Activated CD4-positive, CD25-positive, alpha-beta regulatory T cell treated with anti-CD3 and anti-CD28 coated beads, Interleukin-2, amount 50 U/mL, for 16 hours (primary cell): ENCODE results near the gene WIZ.

ENCODE experiments used
- DNase-seq: peaks from one replicate; pipeline ENCODE4 v3.0.0-alpha.2; 2020; ENCODE audit warnings: low read depth, low spot score

WIZ gene

DNA sequence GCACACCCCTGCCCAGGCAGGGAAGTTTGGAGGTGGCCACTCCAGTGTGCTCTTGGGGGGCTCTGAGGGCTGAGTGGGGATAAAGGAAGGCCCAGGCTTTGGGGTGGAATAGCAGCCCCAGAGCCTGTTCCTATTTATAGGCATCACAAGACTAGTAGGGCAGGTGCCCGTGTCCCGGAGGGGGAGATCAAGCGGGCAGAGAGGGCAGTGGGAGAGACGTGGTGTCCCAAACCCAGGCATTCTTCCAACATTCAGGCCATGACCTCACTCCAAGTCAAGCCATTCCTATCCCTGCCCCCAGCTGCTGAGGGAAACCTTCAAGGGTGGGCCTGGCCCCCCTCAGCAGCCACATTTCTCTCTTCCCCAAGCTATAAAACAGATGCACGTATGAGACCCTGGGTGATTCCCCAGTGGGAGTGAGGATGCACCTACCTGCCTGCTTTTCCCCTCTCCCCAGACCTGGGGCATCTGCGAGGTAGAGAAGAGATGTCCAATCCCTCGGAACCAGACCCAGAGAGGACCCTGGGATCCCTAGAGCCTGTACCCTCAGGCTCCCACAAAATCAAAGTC, 3.9 kb downstream of the WIZ start:
- DNase-seq: no peak

DNA sequence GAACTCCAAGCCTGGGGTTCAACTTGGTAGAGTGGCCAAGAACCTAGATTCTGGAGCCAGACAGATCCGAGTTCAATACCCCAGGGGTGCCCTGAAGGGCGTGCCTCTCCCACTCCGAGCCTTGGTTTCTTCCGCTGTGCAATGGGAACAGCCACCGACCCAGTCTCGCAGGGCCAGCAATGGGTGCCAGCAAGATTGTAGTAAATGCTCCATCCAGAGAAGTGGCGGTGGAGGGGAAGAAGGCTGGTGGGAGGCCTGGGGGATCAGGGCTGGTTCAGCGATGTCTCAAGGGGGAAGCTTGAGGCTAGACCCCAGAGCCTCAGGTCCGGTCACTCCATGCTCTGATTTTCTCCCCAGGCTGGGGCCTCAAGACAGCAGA, 4.5 kb downstream of the WIZ start:
- DNase-seq: no peak

DNA sequence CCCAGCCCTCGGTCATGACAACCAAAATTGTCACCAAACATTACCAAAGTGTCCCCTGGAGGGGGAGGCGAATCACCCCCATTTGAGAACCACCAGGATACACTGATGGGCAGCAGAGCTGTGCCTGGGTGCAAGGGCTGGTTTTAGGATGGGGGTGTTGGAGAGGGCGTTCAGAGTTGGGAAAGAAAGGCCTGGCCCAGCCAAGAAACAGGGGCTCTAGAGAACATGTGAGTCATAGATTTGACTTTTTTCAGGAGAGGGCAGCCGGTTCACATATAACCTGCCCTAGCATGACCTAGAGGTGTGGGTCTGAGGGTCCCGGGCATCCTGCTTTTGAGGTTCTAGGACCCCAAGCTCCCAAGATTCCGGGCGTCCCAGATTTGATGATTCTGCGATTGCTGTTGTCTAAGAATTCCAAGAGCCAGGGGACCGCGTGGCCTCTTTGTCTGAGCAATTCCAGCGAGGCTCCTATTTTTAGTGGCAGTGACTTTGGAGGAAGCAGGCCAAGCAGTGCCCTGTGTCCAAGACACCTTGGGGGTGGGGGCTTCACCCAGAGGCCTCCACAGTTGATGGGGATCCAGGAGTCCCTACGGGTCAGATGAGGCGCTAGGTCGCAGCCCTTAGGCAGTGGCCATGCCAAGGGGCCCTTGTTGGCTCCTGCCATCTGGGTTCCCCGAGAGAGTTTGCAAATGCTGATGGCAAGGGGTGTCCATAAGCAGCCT, 5.1 kb downstream of the WIZ start:
- DNase-seq: no peak

GRCh38 chr19:15443838-15444237, 5.9 kb downstream of the WIZ start:
- DNase-seq: no peak

GRCh38 chr19:15443325-15443724, 6.4 kb downstream of the WIZ start:
- DNase-seq: no peak

GRCh38 chr19:15442142-15442920, 7.4 kb downstream of the WIZ start:
- DNase-seq: no peak

DNA sequence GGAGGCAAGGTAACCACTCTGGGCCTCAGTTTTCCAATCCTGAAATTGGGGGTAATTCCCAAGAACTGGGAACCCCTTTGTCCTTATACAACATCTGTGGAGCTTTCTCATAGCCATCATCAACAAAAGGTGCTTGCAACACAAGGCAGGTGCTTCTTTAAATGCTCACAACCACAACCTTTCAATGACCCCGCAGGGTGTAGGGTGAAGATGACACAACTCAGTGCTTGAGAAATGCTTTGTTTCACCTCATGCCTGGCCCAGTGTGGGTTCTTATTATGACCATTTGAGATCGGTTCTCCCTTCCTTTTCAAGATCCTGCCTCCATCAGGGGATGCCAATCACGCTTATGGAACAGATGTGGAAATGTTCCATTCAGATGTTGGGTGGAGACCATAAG, 8.4 kb downstream of the WIZ start:
- DNase-seq: no peak

DNA sequence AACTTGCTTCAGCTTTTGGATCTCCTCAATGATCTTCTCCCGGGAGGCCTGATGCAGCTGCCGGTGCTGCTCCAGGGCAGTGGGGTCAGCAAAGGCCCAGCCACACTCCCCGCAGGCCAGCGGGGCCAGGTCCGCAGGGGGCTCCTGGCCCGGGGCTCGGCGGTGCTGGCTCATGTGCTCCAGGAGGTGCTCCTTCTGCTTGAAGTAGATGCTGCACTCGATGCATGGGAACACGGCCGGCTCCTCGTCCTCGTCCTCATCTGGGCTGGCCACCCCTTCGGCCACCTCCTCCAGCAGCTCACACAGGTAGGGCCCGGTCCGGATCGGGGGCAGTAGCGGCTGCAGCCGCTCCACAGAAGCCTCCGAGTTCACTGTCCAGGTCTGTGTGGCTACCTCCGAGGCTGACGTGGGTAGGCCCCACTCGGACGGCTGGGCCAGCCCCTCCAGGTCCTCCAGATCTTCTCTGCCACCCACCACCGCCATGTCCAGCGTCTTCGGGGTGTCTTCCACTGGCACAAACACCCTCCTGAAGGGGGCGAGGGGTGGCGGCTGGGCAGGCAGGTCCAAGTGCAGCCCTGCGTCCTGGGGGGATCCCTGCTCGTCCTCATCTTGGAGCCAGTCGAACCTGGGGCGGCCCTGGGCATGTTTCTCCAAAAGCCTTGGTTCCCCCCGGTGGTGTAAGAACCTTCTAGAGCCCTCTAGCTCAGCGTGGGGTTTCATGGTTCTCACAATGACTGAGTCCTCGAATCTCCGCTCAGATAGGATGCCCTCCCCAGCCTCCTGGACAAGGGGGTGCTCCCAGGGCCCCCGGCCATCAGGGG, 9.7 kb downstream of the WIZ start:
- no peak for DNase-seq

- no peak for DNase-seq
Observed at GRCh38 chr19:15439078-15439799, 10.5 kb downstream of the WIZ start.

- DNase-seq: no peak
Observed at GRCh38 chr19:15438577-15438976, 11.2 kb downstream of the WIZ start.

DNA sequence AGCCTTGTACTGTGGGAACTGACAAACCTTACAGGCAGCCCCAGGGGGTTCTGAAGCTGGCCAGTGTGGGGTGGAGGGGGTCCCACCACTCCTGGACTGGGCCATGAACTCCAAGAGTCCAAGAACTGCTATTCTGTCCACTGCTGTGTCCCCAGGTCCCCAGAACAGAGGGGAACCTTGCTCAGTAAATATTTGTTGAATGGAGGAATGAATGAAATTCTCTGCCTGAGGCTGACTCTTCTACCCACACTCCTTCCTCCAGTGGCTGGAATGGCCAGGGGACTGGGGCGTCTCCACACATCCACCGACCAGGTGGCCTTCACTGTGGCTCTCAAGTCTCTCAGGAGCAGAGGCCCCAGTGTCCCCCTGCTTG, 11.6 kb downstream of the WIZ start:
- no peak for DNase-seq

- no peak for DNase-seq
Observed at GRCh38 chr19:15437355-15438123, 12.2 kb downstream of the WIZ start.

GRCh38 chr19:15436826-15437110, 13.0 kb downstream of the WIZ start:
- DNase-seq: no peak

DNA sequence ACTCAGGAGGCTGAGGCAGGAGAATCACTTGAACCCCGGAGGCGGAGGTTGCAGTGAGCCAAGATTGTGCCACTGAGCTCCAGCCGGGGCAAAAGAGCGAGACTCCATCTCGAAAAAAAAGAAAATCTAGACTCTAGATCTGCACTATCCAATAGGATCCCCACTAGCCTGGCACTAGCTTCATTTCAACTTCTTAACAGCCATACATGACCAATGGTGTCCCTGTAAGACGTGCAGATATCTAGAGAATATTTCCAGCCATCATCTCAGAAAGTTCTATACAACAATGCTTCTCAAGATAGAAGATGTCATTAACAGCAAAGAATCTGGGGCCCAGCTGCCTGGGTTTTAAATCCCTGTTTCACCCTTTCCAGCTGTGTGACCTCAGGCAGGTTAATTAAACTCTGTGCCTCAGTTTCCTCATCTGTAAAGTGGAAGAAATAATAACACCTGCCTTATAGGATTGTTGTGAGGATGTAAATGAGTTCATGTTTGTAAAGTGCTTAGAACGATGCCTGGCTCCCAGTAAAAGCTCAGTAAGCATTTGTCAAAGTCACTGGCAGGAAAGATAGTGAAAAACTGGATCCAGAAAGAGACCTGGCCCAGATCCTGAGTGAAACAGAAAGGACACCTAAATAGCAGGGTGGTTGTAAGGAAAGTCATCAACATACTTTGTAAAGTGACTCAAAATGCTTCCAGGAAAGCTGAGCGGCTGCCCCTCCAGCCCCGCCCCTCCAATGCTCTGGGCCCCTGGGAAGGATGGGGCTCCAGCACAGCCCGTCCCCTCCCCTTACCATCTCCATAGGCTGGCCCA, 13.5 kb downstream of the WIZ start:
- no peak for DNase-seq

GRCh38 chr19:15433519-15434069, 16.2 kb downstream of the WIZ start:
- DNase-seq: no peak

GRCh38 chr19:15432629-15433518, 16.9 kb downstream of the WIZ start:
- DNase-seq: peak; percentile 87

DNA sequence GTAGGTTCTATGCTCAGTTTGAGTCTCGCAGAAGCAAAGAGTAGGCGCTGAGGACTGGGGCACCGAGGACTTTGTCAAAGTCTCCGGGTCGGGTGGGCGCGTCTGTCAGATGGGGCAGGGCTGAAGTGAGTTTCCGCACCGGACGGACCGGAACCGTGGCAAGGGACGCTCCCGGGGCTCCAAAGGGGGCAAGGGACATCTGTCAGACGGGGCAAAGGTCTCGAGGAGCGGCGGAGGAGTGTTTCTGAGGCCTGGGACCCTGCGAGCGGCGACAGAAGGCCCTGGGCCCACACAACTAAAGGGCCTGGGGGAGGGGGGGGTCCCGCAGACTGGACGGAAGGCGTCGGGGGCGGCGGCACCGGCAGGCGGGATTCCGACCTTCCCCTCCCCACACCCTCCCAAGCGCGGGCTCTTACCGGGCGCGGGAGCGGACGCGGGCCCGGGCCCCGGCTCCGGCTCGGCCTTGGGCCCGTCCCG, 17.7 kb downstream of the WIZ start:
- no peak for DNase-seq

DNA sequence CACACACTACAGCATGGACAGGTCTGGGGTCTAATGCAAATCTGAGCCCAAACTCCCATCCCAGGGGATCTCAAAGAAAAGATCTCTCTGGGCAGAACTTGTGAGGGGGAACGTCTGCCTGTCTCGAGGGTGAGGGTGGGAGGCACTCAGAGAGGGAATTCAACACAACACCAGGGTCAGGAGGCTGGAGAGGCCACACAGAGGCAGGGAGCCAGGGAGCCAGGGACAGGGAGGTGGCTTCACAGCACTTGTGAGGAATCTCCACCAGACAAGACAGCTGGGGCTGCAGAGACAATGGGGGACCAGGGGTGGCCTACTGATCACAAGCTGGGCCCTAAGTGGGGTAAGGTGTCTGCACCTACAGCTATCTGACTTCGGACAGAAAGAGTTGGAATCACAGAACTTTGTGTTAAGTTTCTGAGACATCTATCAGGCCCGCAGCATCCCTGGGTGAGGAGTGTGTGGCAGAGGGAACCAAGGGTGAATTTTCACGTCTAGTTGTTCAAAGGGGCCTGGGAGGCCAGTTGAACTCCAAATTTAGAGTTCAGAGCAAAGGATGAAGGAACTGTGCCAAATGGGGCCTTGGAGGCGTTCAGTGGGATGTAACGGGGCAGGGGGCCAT, 18.2 kb downstream of the WIZ start:
- no peak for DNase-seq
